IMR-90 (cell line): ENCODE measurements around the gene DPP6.

Experiments used
- CTCF ChIP-seq: conservative IDR thresholded peaks from 2 replicates; pipeline ENCODE4 v1.5.1; 2012; ENCODE audit warnings: mild to moderate bottlenecking, low read depth, low read length, improper control_type of control experiment
- POLR2A ChIP-seq: IDR thresholded peaks from 2 replicates; pipeline ENCODE4 v1.6.1; 2012; ENCODE audit warnings: mild to moderate bottlenecking, low read depth, low read length

GRCh38 chr7:154914996-154915380 lies 862.8 kb downstream of the DPP6 start:
- no peak for TF ChIP-seq CTCF
- TF ChIP-seq POLR2A, result no peak
